ENCODE results near the gene RP9. TPM values are rescaled to one million over a fixed set of nuclear protein-coding genes. Genes with fewer than 3 reads are reported as not detected.

Gene RP9
- total RNA-seq, 2 experiments from 2014 or later, result 11.6 to 14.0 TPM

DNA sequence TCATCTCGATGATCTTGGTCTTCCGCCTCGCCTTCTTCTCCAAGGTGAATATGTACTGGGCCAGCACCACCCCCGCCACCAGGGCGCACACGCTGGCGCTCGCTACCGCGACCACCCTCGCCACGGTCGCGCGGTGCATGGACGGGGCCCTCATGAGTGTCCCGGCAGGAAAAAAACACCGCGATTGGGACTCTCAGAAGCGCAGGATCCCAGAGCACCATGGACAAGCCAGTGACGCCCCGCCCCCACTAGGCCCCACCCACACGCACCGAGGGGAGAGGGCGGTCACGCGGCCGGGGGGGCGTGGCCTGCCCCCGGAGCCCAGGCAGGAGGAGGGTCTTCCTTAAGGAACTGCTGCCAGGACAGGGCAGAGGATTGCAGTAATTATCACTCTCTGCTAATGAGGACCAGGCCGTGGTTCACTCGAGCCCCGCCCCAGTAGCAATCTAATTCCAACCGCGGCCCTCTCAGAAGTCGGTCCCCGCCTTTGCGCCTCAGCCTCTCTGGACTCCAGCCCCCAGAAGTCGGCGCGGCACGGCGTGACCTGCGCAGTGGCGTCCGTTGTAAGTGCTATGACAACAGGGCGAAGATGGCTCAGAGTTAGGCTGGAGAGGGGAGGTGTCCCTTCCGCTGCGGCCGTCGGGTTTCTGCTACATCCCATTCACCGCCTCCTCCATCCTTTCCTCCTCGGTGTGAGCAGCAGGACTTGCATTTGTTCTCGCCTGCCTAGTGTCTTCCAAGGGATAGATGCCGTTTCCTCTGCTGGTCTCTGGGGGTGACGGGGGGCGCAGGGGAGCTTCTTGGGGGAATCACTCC is 20.0 kb upstream of the RP9 start, which contains the start of gene BBS9:
BBS9 (plus strand) TSS at position 575 of the 816 bp plus-strand sequence. CDS start 16,689 bp downstream, outside the sequence.
- DNase-seq, result peak; percentile 95
- Mint-ChIP-seq H3K36me3 (peaks cover 3% of the 10 kb centered on the region), H3K9me3 (peaks cover 3% of the 10 kb centered on the region), H3K27me3 (no peaks in the 10 kb centered on the region), H3K4me1 (ENCODE audit: low read depth) (peaks cover 18% of the 10 kb centered on the region), H3K4me3 (peak within 1 kb of the TSS; percentile 96), H3K27ac (peak within 1 kb of the TSS; percentile 78)
- ChIA-PET POLR2A (interaction anchor here (1.0 to 1.1 kb wide), 2 partner anchors 19 to 67 kb away, joined by 3 read pairs; partner anchors contain the start of gene NT5C3A), CTCF (interaction anchor here (4.2 kb wide), 1 partner anchor 20 kb away, joined by 24 read pairs; the partner anchor contains the start of gene RP9)
- intact Hi-C loops (cut with micrococcal nuclease), result loop anchor here (1.0 to 5.0 kb wide), 4 partner anchors 20 to 637 kb away; partner anchors contain the start of genes LSM5 and RP9

- no peaks in the 10 kb centered on the region for H3K27me3 Mint-ChIP-seq
- CTCF ChIA-PET, result interaction anchor here (4.2 kb wide), 1 partner anchor 20 kb away, joined by 24 read pairs; the partner anchor contains the start of gene RP9
- DNase-seq, result no peak
- H3K36me3 Mint-ChIP-seq, result peaks cover 3% of the 10 kb centered on the region
- peak overlapping the region; percentile 78 for H3K27ac Mint-ChIP-seq
- peaks cover under 1% of the 10 kb centered on the region for H3K9me3 Mint-ChIP-seq
- POLR2A ChIA-PET, result no interaction called here
- H3K4me3 Mint-ChIP-seq, result peak overlapping the region; percentile 96
- H3K4me1 Mint-ChIP-seq (ENCODE audit: low read depth), result peaks cover 16% of the 10 kb centered on the region
- intact Hi-C loops (cut with micrococcal nuclease), result loop anchor here (5.0 kb wide), 1 partner anchor 636 kb away; the partner anchor contains the start of gene LSM5
Observed at GRCh38 chr7:33128631-33128989, 19.4 kb upstream of the RP9 start.

DNA sequence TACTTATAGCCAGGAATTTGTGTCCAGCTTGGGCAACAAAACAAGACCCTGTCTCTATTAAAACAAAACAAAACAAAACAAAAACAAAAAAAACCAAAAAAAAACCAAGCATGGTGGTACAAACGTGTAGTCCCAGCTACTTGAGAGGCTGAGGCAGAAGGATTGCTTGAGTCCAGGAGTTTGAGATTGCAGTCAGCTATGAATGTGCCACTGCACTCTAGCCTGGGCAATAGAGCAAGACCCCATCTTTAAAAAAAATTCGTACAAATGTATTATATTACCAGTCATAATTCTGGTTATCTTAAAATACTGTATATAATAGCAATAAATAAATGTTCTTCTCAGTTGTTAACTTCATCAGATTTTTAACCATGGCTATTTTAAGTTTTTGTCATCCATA is 17.9 kb upstream of the RP9 start:
- Mint-ChIP-seq H3K27me3 (peaks cover under 1% of the 10 kb centered on the region), H3K36me3 (no peaks in the 10 kb centered on the region), H3K9me3 (no peaks in the 10 kb centered on the region), H3K4me1 (ENCODE audit: low read depth) (peaks cover 16% of the 10 kb centered on the region), H3K4me3 (no peak overlapping the region), H3K27ac (no peak overlapping the region)
- POLR2A ChIA-PET, result no interaction called here
- intact Hi-C loops (cut with micrococcal nuclease), result loop anchor here (5.0 kb wide), 1 partner anchor 635 kb away; the partner anchor contains the start of gene LSM5
- CTCF ChIA-PET, result interaction anchor here (1.1 kb wide), 1 partner anchor 18 kb away, joined by 5 read pairs; the partner anchor contains the start of gene RP9
- no peak for DNase-seq

DNA sequence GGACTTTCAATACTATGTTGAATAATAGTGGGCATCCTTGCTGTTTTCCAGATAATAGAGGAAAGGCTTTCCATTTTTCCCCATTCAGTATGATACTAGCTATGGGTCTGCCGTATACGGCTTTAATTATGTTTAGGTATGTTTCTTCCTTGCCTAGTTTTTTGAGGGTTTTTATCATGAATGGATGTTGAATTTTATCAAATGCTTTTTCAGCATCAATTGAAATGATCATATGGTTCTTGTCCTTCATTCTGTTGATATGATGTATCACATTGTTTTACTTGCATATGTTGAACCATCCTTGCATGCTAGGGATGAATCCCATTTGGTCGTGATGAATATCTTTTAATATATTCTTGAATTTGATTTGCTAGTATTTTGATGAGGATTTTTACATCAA is 9.2 kb upstream of the RP9 start:
- Mint-ChIP-seq H3K4me1 (ENCODE audit: low read depth) (no peaks in the 10 kb centered on the region), H3K27ac (no peak overlapping the region), H3K4me3 (no peak overlapping the region), H3K36me3 (peaks cover 7% of the 10 kb centered on the region), H3K9me3 (peaks cover 15% of the 10 kb centered on the region), H3K27me3 (peaks cover 21% of the 10 kb centered on the region)
- no peak for DNase-seq
- CTCF ChIA-PET, result no interaction called here
- POLR2A ChIA-PET, result no interaction called here
- intact Hi-C loops (cut with micrococcal nuclease), result no loop called here

DNA sequence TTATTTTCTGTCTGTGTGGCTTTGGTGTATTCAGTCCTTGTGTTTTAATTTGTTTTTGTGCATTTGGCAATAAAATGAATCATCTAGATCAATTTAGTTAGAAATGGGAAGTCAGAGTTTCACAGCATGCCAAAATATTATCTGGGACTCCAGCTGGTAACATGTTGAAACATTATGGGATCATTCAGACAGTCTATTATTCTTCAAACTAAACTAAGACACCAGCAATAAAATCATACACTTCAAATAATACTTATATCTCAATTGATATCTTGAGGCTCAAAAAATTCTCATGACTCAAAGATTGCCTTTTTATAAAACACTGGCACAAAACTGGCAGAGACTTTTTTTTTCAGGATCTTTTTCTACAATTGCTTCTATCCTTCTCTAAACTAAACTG is 5.8 kb upstream of the RP9 start:
- ChIA-PET POLR2A (no interaction called here), CTCF (interaction anchor here (1.4 kb wide), 1 partner anchor 268 kb away, joined by 4 read pairs; no protein-coding TSS in a partner anchor)
- Mint-ChIP-seq H3K27me3 (peaks cover 14% of the 10 kb centered on the region), H3K4me3 (no peak overlapping the region), H3K27ac (no peak overlapping the region), H3K9me3 (peaks cover 15% of the 10 kb centered on the region), H3K36me3 (peaks cover 7% of the 10 kb centered on the region), H3K4me1 (ENCODE audit: low read depth) (peaks cover 3% of the 10 kb centered on the region)
- DNase-seq, result no peak
- intact Hi-C loops (cut with micrococcal nuclease), result no loop called here

DNA sequence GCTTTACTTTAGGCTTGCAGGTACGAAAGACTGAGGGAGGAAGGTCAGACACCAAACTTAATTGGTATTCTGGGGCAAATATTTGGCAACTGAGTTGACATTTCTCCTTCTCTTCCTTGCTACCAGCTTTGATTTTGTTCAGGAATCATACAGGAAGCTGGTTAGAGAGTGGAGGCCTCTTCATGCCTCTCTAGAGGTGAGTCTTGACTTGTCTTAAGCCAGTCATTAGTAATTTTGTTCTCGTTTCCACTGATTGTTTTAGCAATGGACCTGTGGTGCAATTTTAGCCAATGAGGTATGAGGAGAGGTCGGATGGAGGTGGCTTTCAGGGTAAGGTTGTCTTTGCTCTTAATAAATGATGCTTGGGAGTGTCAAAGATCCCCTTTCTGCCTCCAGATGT is 2.4 kb upstream of the RP9 start:
- Mint-ChIP-seq H3K36me3 (no peaks in the 10 kb centered on the region), H3K4me3 (no peak overlapping the region), H3K9me3 (no peaks in the 10 kb centered on the region), H3K4me1 (ENCODE audit: low read depth) (peaks cover 24% of the 10 kb centered on the region), H3K27me3 (peaks cover 5% of the 10 kb centered on the region), H3K27ac (no peak overlapping the region)
- CTCF ChIA-PET, result no interaction called here
- DNase-seq, result no peak
- intact Hi-C loops (cut with micrococcal nuclease), result no loop called here
- POLR2A ChIA-PET, result no interaction called here

- Mint-ChIP-seq H3K27me3 (peaks cover 2% of the 10 kb centered on the region), H3K9me3 (no peaks in the 10 kb centered on the region), H3K4me3 (peak overlapping the region; percentile 69), H3K36me3 (no peaks in the 10 kb centered on the region), H3K4me1 (ENCODE audit: low read depth) (peaks cover 36% of the 10 kb centered on the region), H3K27ac (no peak overlapping the region)
- intact Hi-C loops (cut with micrococcal nuclease), result loop anchor here (1.0 to 2.0 kb wide), 6 partner anchors 20 to 619 kb away; partner anchors contain the start of genes BBS9, KBTBD2 and LSM5
- POLR2A ChIA-PET, result interaction anchor here (0.6 to 2.4 kb wide), 3 partner anchors 20 to 593 kb away, joined by 3 to 13 read pairs (median 3); partner anchors contain the start of genes BBS9 and NT5C3A
- CTCF ChIA-PET, result interaction anchor here (0.6 to 3.7 kb wide), 16 partner anchors 16 to 465 kb away, joined by 3 to 56 read pairs (median 4); partner anchors contain the start of genes BBS9 and NT5C3A
- no peak for DNase-seq
Observed at GRCh38 chr7:33109758-33110238, 594 bp upstream of the RP9 start.

- no peaks in the 10 kb centered on the region for H3K9me3 Mint-ChIP-seq
- peak overlapping the region; percentile 90 for H3K4me3 Mint-ChIP-seq
- H3K27me3 Mint-ChIP-seq, result peaks cover 2% of the 10 kb centered on the region
- peak; percentile 38 for DNase-seq
- H3K27ac Mint-ChIP-seq, result peak overlapping the region; percentile 40
- intact Hi-C loops (cut with micrococcal nuclease), result loop anchor here (1.0 to 2.0 kb wide), 7 partner anchors 21 to 618 kb away; partner anchors contain the start of genes BBS9, KBTBD2 and LSM5
- peaks cover 2% of the 10 kb centered on the region for H3K36me3 Mint-ChIP-seq
- ChIA-PET CTCF (interaction anchor here (0.7 to 3.7 kb wide), 31 partner anchors 9 to 612 kb away, joined by 3 to 56 read pairs (median 5); partner anchors contain the start of genes BBS9, FKBP9, KBTBD2 and NT5C3A), POLR2A (interaction anchor here (0.9 to 2.4 kb wide), 3 partner anchors 46 to 218 kb away, joined by 3 to 13 read pairs (median 7); partner anchors contain the start of genes KBTBD2 and NT5C3A)
- peaks cover 36% of the 10 kb centered on the region for H3K4me1 Mint-ChIP-seq (ENCODE audit: low read depth)
Observed at GRCh38 chr7:33108554-33109004, 625 bp downstream of the RP9 start.

DNA sequence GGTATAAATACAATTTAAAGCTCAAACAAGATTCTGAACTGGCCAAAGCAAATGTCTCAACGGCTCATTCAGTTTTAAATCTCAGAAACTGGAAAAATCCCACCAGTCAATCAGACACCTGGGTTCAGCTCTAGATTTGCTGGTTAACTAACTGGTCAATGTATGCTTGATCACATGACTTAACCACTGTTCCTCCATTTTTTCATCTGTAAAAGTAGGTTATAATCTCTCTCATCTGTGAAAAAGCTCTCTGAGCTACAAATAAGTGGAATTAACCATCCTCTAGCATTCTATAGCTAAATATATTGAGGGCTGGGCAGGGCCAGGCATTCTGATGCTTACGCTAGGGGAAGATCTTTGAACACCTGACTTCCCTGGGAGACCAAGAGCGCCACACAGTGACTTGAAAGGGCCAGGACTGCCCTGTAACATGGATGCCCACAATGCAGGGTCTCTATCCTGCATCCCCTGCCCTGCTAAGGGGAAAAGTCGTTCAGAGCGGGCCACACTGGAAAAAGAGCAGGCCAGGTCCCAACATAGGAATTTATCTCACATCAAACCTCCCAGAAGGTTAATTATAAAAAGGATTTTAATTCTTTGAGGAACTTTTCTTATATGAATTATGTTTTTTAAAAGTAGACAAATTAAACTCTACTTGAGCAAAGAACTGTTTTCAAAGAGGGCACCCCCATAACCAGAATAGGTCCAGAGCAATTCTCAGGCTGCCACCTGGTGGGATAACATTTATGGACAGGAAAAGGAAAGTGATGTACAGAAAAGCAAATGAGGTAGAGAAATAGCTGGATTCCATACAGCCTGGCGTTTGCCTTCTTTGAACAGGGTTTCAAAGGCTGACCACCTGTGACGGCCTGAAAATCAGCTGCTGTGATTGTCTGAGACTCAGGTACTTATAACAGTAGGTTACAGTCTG is 1.8 kb downstream of the RP9 start:
- peaks cover 36% of the 10 kb centered on the region for H3K4me1 Mint-ChIP-seq (ENCODE audit: low read depth)
- ChIA-PET POLR2A (interaction anchor here (0.6 to 2.4 kb wide), 4 partner anchors 45 to 261 kb away, joined by 3 to 13 read pairs (median 5); partner anchors contain the start of genes KBTBD2 and NT5C3A), CTCF (interaction anchor here (0.6 to 3.7 kb wide), 27 partner anchors 8 to 611 kb away, joined by 3 to 56 read pairs (median 5); partner anchors contain the start of genes BBS9, FKBP9, KBTBD2 and NT5C3A)
- peaks cover 11% of the 10 kb centered on the region for H3K36me3 Mint-ChIP-seq
- no peaks in the 10 kb centered on the region for H3K9me3 Mint-ChIP-seq
- H3K27me3 Mint-ChIP-seq, result peaks cover 2% of the 10 kb centered on the region
- H3K27ac Mint-ChIP-seq, result no peak overlapping the region
- intact Hi-C loops (cut with micrococcal nuclease), result loop anchor here (1.0 to 2.0 kb wide), 6 partner anchors 165 to 617 kb away; partner anchors contain the start of genes KBTBD2 and LSM5
- H3K4me3 Mint-ChIP-seq, result peak overlapping the region; percentile 90
- peak; percentile 52 for DNase-seq

DNA sequence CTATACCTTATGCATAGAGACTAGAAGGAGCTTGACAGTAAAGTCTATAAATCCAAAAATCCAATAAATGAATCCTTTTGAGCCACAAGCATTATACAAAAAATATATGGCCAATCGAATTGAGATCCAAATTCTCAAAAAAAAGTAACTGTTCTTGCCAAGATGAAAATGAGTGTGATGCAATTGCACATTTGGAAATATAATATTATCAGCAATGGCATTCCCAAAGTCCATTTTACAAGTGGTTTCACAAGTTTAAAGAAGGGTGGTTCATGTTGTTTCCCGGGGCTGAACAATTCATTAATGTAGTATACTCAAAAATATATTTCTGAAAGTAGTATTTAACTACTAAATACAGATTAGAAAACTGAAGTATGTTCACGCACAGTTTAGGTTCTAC is 7.3 kb downstream of the RP9 start:
- H3K36me3 Mint-ChIP-seq, result peaks cover 34% of the 10 kb centered on the region
- H3K27ac Mint-ChIP-seq, result no peak overlapping the region
- peaks cover 14% of the 10 kb centered on the region for H3K4me1 Mint-ChIP-seq (ENCODE audit: low read depth)
- no peaks in the 10 kb centered on the region for H3K9me3 Mint-ChIP-seq
- no peaks in the 10 kb centered on the region for H3K27me3 Mint-ChIP-seq
- intact Hi-C loops (cut with micrococcal nuclease), result no loop called here
- no peak for DNase-seq
- CTCF ChIA-PET, result no interaction called here
- POLR2A ChIA-PET, result no interaction called here
- H3K4me3 Mint-ChIP-seq, result no peak overlapping the region

DNA sequence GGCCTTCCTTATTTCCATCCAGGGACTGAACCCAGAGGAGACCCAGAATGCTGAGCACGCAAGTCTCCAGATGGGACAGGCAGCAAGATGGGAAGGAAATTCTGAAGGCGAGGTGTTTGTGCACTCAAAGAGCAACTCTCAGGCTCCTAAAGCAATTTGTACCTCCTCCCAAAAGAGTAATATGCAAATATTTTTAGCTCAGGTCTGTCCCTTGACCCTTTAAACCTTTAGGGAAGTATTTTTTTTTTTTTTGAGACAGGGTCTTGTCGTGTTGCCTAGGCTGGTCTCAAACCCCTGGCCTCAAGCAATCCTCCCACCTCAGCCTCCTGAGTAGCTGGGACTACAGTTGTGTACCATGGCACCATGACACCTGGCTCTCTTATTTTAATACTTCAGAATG is 8.4 kb downstream of the RP9 start:
- Mint-ChIP-seq H3K36me3 (peaks cover 39% of the 10 kb centered on the region), H3K9me3 (no peaks in the 10 kb centered on the region), H3K4me3 (no peak overlapping the region), H3K27ac (no peak overlapping the region), H3K27me3 (no peaks in the 10 kb centered on the region), H3K4me1 (ENCODE audit: low read depth) (peaks cover 7% of the 10 kb centered on the region)
- ChIA-PET CTCF (no interaction called here), POLR2A (no interaction called here)
- intact Hi-C loops (cut with micrococcal nuclease), result no loop called here
- DNase-seq, result no peak
